ENCODE measurements around the gene SHANK3. TPM values are rescaled to one million over a fixed set of nuclear protein-coding genes. Genes with fewer than 3 reads are reported as not detected.
"Not testable (repeated sequence)": the region's sequence is repeated elsewhere in the genome, so short reads cannot be mapped to it uniquely, and the experiment has no call there.

SHANK3 gene
- total RNA-seq, 2 experiments from 2014 or later: 0.15 TPM; not detected in 1

- CTCF ChIA-PET (ENCODE audit: unreplicated experiment): no interaction called here
- BruUV-seq (replicated peaks): no TSS peak
- intact Hi-C loops (cut with micrococcal nuclease; ENCODE audit: unreplicated experiment): no loop called here
- Histone ChIP-seq H4K20me1 (ENCODE audit: insufficient read depth, low read length) (no peaks in the 10 kb centered on the region), H3K9me3 (ENCODE audit: low read length) (no peaks in the 10 kb centered on the region), H3K4me1 (ENCODE audit: insufficient read depth, low read length, poor library complexity, severe bottlenecking) (peaks cover 2% of the 10 kb centered on the region), H3K4me3 (ENCODE audit: low read depth, low read length, poor library complexity, severe bottlenecking) (no peak overlapping the region), H3K36me3 (ENCODE audit: insufficient read depth, low read length) (no peaks in the 10 kb centered on the region), H3K79me2 (ENCODE audit: insufficient read depth, low read depth, low read length) (no peaks in the 10 kb centered on the region), H3K27ac (ENCODE audit: low read depth, low read length, poor library complexity, severe bottlenecking) (no peak overlapping the region), H3K4me2 (ENCODE audit: low read length) (no peak overlapping the region), H2AFZ (ENCODE audit: low read length) (no peak overlapping the region), H3K9me2 (ENCODE audit: insufficient read depth, low read length) (no peaks in the 10 kb centered on the region)
- POLR2A ChIA-PET: no interaction called here
- TF ChIP-seq EZH2phosphoT487 (IDR thresholded peaks at IDR 0.05; ENCODE audit: borderline replicate concordance, low read depth, low read length): no peak
- no peak for TF ChIP-seq CTCF (conservative IDR thresholded peaks at IDR 0.05; ENCODE audit: low read length)
- DNase-seq (ENCODE audit: low spot score): no peak
Measured at GRCh38 chr22:50633771-50634170, 38.9 kb upstream of the SHANK3 start.

- no peaks in the 10 kb centered on the region for H3K9me2 ChIP-seq (ENCODE audit: insufficient read depth, low read length)
- no peaks in the 10 kb centered on the region for H3K79me2 ChIP-seq (ENCODE audit: insufficient read depth, low read depth, low read length)
- H3K36me3 ChIP-seq (ENCODE audit: insufficient read depth, low read length): no peaks in the 10 kb centered on the region
- POLR2A ChIA-PET: no interaction called here
- no peaks in the 10 kb centered on the region for H4K20me1 ChIP-seq (ENCODE audit: insufficient read depth, low read length)
- no peaks in the 10 kb centered on the region for H3K9me3 ChIP-seq (ENCODE audit: low read length)
- no peak overlapping the region for H3K4me2 ChIP-seq (ENCODE audit: low read length)
- TF ChIP-seq CTCF (conservative IDR thresholded peaks at IDR 0.05; ENCODE audit: low read length) (no peak), EZH2phosphoT487 (IDR thresholded peaks at IDR 0.05; ENCODE audit: borderline replicate concordance, low read depth, low read length) (no peak)
- H3K4me1 ChIP-seq (ENCODE audit: insufficient read depth, low read length, poor library complexity, severe bottlenecking): no peaks in the 10 kb centered on the region
- no peak overlapping the region for H3K4me3 ChIP-seq (ENCODE audit: low read depth, low read length, poor library complexity, severe bottlenecking)
- intact Hi-C loops (cut with micrococcal nuclease; ENCODE audit: unreplicated experiment): no loop called here
- H2AFZ ChIP-seq (ENCODE audit: low read length): no peak overlapping the region
- BruUV-seq (replicated peaks): no TSS peak
- DNase-seq (ENCODE audit: low spot score): no peak
- no peak overlapping the region for H3K27ac ChIP-seq (ENCODE audit: low read depth, low read length, poor library complexity, severe bottlenecking)
- CTCF ChIA-PET (ENCODE audit: unreplicated experiment): no interaction called here
Measured at GRCh38 chr22:50635591-50635990, 37.0 kb upstream of the SHANK3 start.

GRCh38 chr22:50640296-50640695 lies 32.3 kb upstream of the SHANK3 start:
- H3K36me3 ChIP-seq (ENCODE audit: insufficient read depth, low read length); H2AFZ ChIP-seq (ENCODE audit: low read length); H3K9me2 ChIP-seq (ENCODE audit: insufficient read depth, low read length); DNase-seq (ENCODE audit: low spot score); H3K79me2 ChIP-seq (ENCODE audit: insufficient read depth, low read depth, low read length); H3K4me1 ChIP-seq (ENCODE audit: insufficient read depth, low read length, poor library complexity, severe bottlenecking); H3K27ac ChIP-seq (ENCODE audit: low read depth, low read length, poor library complexity, severe bottlenecking); H3K9me3 ChIP-seq (ENCODE audit: low read length); H3K4me3 ChIP-seq (ENCODE audit: low read depth, low read length, poor library complexity, severe bottlenecking); CTCF ChIA-PET (ENCODE audit: unreplicated experiment); H3K4me2 ChIP-seq (ENCODE audit: low read length); POLR2A ChIA-PET; intact Hi-C loops (cut with micrococcal nuclease; ENCODE audit: unreplicated experiment); BruUV-seq (replicated peaks); H4K20me1 ChIP-seq (ENCODE audit: insufficient read depth, low read length): not testable (repeated sequence)

Data from OCI-LY7 (cell line).